G401.6 (cell line): ENCODE data around the gene GRHPR.
"Not testable (repeated sequence)": the region's sequence is repeated elsewhere in the genome, so short reads cannot be mapped to it uniquely, and the experiment has no call there.

Experiments
- FAIRE-seq: peaks from 2 replicates; lab custom pipeline; 2012; peaks lifted over from hg19 to GRCh38; lab: Jason Lieb, UNC

GRHPR gene

DNA sequence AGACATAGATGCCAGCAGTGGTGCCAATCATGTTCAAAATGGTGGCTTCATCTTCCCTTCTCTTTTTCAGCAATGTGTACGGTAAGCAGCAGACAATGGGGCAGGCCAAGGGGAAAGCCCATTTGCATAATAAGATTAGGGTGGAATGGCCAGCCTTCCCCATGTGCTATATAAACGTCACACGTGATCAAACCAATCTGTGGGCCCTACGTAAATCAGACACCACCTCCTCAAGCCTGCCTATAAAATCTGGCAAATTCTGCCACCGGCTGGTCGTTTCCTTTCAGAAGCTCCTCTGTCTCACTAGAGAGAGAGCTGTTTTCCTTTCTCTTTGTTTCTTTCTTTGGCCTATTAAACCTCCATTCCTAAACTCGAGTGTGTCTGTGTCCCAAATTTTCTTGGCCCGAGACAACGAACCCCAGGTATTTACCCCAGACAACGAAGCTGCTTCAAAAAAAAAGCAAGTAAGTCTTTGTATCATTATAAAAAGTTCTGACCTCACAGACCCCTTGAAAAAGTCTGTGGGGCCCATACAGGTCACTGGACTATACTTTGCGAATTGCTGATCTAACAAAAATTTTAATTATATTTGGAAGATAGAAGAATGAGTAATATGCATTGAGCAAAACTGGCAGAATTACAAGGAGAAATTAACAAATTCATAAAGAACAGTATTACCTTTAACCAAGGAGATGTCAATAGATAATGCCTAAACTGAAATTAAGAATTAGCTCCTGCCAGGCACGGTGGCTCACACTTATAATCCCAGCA, 27.6 kb downstream of the GRHPR start:
- FAIRE-seq = no peak

DNA sequence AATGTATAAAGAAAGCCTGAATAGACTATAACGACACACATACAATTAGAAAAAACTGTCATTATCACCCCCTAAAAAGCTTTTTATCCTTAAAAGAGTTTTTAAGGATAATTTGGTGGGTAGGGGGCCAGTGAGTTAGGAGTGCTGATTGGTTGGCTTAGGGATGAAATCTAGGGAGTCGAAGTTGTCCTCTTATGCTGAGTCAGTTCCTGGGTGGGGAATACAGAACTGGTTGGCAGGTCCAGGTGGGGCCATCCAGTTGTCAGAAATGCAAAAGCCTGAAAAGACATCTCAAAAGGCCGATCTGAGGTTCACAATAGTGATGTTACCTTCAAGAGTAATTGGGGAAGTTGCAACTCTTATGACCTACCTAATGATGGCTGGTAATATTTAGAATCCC, 29.1 kb downstream of the GRHPR start:
- no peak for FAIRE-seq

DNA sequence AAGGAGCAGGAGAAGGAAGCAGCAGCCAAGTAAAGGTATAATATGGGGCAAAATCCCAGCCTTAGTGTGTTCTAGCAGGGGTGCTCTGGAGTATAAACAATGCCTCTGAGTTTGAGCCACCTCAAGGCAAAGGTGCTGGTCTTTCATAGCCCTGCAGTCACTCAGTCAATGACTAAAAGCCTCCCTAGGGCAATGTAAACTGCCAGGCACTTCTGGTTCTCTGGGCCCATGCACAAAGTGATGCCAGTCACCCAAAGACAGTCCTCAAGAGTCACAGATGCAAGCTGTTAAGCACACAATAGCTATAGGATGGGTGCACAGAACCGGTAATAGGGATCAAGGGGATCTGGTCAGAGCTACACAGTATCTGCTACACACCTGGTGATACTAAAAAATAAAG, 30.1 kb downstream of the GRHPR start:
- no peak for FAIRE-seq

DNA sequence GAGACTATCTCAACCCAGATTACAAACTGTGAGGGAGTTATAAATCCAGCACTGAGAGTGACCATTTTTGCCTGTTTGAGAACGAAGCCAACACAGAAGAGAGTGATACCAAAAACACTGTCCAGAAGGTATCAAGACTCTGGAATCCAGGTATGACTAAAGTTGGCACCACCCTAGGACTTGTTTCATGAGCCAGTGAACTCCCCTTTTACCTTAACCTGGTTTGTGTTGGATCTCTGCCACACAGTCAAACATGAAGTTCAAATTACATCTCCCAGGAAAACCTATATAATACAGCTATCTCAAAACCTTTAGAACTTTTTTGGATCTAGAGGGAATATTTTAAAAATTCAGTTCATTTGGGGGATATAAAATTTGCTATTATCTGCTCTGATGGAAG, 31.3 kb downstream of the GRHPR start:
- FAIRE-seq = no peak

DNA sequence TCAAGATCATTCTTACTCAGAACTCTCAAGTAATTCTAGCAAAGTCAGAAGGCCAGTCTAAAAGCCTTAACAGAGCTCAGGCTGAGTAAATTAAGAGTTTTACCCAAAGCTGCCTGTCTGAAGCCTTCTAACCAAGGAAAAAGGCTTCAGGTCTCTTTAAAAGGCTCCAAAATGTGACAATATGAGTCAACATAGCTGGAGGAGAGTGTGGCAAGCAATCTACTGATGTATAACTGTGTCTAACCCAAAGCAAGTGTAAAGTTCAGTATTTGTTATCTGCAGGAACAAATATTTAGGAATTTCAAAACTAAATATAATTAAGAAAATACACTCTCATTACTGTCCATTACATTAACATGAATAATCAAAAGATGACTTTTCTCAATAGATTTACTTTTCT, 31.7 kb downstream of the GRHPR start:
- no peak for FAIRE-seq

DNA sequence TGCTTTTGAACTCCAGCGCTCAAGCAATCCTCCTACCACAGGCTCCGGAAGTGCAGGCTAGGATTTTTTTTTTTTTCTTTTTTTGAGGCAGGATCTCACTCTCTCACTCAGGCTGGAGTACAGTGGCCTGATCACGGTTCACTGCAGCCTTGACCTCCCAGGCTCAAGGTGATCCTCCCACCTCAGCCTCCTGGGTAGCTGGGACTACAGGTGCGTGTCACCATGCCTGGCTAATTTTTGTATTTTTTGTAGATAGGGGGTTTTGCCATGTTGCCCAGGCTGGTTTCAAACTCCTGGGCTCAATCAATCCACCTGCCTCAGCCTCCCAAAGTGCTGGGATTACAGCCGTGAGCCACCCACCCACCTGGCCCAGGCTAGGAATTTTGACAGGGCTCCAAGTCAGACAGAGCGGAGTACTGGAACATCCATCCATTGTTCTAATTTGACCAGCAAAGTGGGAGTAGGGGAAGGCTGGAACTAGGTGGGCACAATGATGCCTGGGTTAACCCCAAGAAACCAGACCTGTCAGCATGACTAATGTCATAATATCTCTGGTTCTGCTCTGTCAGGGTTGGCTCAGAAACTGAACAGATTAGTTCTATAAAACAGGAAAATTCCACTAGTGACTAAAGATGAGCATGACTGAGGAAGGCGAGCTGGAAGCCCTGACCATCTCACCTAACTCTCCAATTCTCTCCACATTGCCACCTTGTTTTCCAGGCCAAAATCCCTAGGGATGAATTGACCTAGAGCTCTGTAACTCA, 33.6 kb downstream of the GRHPR start:
- no peak for FAIRE-seq

DNA sequence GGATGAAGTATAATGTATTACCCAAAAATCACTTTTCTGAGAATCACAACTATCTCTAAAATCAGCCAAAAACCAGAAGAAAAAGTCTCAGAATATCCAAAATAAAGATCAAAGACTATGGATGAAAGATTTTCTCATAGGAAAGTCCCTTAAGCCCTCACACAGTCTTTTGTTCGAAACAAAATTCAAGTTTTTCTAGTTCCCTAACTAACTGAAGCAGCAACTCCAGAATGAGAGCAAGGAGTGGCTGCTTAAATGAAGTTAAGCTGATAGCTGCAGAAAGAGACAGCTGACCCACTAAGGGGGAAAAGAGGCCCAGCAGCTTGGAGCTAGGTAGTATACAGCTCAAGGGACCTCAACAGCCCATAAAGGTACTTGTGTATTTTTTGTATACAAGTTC, 34.3 kb downstream of the GRHPR start:
- no peak for FAIRE-seq

DNA sequence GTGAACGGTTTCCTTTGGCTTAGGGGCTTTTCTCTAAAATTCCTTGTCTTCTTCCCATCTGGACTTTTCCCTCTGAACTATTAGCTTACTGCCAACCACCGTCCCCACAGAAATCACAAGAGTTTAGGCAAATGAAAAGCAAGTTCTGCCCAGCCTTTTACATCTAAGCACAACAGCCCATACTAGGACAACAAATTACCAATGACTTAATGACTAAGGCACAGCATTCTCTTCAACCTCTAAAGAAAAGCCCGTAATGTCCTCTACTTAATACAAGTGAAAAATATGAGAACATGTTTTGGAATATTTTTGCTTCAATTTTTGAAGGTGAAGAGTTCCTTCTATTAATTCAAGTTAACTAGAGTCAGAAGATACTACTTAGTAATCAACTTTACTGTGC, 41.5 kb downstream of the GRHPR start:
- no peak for FAIRE-seq

DNA sequence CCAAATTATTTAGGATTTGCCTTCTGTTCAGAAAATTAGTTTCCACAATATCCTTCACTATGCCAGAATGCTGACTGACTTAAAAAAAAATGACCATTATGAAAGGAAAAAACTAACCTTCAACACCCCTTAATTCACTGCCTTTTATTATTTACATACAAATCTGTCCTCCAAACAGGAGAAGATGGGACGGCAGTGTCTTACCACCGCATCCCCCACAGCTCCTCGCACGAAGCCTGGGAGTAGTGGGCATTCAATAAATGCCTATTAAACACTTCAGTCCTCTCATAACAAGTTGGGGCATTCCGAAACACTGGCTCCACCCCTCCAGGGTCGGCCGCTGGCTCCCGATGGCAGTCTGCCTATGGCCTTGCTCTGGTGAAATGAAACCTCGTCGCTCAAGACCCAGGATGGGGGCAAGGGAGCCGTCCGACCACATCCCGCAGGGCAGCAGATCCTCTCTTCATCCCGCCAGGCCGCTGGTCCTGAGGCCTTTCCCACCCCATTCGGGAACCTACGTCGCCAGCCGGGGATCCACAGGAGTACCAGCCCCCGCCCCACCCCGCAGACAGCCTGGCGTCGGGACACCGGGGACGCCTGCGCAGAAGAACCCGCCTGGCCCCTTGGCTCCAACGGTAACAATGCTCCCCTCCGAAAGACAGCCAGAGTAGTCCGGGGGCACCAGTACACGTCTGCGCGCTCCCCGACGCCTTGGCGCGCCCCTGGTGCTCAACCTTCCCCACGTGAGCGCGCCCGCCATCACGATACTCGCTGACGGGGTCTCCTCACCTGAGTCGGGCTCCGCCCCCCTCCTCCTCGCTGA, 42.1 kb downstream of the GRHPR start:
- peak; percentile 45 for FAIRE-seq

DNA sequence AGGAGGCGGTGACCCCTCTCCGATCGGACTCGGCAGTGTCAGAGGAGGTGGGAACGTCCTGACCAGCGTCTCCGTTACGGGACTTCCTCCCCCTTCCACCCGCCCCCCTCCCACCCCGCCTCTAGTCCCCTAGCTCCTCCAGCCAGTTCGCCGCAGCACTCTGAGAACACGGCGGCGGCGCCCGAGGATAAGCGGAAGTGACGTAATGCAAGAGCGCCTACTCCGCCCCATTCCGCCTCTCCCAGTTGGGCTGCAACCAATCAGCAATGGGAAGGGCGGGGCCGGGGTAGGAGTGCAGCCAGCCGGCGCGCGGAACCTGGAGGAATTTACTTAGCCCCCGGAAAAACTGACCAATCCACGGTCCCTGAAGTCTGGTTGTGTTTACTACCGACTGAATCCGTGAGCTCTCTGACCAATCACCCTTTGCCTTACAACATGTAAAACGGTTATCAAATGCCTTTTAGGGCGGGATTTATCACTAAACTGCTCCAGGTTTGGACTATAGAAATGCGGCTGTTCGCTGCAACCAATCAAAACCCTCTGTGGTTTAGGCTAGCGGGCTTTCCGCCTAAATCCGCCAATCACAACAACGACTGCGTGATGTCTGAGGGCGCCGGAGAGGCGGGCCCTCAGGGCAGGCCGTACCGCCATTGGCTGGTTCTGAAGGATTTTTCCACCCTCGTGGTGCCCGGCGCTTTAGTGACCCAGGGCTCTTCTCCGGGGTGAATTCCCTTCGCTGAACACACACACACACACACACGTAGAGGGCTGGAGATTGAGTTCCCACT, 42.9 kb downstream of the GRHPR start, which contains the start of gene ZBTB5:
TSS of gene ZBTB5 (minus strand) at position 202 of the 788 bp plus-strand sequence. CDS start 22,899 bp downstream, outside the sequence.
- FAIRE-seq = peak; percentile 99

DNA sequence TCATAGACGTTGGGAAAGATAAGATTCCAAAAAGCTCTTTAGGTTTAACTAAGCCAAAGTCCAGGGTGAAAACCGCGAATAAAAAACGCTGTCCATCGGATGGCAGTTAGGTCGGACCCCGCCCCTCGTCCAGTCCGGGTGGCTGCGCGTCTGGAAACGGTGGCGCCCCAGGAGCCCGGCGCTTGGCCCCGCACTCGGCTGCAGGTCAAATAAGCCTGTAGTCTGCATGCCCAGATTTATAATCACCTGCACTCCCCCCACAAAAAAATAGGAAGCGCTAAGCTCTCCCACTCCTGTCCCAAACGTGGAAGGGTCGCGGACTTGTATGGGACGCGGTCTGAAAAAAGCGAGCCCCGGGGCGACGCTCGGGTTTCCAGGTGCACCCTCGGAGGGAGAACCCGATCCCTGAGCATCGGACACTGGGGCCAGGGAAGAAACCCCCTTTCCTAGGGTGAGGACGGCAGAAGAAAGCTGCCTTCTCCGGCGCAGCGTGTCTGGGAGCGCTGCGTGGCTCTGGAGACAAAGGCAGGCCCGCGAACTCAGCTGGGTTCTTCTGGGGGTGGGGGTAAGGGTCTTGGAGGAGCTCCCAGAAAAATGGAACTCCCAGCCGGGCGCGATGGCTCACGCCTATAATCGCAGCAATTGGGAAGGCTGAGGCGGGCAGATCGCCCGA, 43.7 kb downstream of the GRHPR start:
- FAIRE-seq = peak; percentile 42

DNA sequence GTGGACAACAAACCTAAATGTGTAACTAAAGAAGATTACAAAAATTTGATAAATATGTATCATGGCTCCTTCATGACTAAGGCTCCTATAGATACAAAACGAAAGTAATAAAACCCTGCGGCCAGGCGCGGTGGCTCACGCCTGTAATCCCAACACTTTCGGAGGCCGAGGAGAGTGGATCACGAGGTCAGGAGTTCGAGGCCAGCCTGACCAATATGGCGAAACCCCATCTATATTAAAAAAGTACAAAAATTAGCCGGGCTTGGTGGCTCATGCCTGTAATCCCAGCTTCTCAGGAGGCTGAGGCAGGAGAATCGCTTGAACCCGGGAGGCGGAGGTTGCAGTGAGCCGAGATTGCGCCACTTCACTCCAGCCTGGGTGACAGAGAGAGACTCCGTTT, 45.0 kb downstream of the GRHPR start:
- not testable (repeated sequence) for FAIRE-seq

DNA sequence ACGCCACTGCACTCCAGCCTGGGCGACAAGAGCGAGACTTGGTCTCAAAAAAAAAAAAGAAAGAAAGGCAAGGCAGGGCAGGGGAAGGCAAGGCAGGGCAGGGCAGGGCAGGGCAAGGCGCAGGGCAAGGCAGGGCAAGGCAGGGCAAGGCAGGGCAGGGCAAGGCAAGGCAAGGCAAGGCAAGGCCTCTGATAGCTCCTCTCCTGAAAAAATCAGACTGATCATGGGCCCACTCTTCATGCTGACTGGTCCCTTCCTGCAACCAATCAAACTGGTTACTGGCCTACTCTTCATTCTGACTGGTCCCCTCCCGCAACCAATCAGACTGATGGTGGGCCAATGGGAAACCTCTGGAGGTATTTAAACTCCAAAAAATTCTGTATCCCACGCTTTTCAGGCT, 46.1 kb downstream of the GRHPR start:
- FAIRE-seq = no peak

DNA sequence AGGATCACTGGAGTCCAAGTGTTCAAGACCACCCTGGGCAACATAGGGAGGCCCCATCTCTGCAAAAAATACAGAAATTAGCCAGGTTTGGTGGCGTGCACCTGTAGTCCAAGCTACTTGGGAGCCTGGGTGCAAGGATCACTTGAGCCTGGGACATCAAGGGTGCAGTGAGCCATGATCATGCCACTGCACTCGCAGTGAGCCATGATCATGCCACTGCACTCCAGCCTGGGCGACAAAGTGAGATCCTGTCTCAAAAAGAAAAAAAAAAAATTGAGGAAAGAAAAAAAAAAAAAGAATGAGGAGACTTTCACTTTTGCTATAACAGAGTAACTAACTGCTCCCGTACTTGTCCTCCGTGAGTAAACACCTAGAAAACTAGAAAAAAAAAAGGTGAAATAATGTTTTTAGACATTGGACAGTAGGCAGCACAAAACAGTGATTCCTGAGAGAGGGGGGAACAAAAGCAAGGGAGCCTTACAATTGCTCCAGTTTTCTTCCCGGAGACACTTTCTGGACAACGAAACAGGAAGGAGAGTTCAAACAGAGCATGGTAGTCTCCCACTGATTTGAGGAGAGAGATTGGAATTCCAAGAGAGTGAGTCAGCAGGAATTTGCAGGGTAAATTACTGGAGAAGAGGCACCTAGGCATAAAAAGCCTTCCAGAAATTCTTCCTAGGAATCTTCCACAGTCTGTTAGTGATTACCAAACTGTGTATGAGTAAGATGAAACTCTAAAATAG, 49.6 kb downstream of the GRHPR start:
- peak; percentile 100 for FAIRE-seq

DNA sequence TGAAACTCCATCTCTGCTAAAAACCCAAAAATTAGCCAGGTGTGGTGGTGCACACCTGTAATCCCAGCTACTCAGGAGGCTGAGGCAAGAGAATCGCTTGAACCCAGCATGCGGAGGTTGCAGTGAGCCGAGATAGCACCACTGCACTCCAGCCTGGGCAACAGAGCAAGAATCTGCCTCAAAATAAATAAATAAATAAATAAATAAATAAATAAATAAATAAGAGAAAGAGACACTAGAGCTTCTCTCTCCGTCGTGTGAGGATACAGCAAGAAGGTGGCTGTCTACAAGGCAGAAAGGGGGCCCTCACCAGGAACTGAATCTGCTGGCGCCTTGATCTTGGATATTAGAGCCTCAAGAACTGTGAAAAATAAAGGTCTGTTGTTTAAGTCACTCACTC, 51.5 kb downstream of the GRHPR start:
- not testable (repeated sequence) for FAIRE-seq

DNA sequence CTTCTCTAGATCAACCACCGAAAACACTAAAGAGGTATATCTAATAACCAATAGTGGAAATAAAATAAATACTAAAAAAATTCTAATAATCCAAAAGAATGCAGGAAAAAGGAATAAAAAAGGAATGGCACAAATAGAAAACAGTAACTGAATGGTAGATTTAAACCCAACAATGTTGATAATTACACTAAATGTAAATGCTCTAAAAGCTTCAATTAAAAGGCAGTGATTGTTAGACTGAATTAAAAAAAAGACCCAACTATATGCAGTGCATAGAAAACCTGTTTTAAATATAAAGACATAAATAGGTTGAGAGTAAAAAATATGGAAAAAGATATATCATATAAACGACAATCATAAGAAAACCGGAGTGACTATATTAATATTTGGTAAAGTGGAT, 51.9 kb downstream of the GRHPR start:
- peak; percentile 69 for FAIRE-seq

DNA sequence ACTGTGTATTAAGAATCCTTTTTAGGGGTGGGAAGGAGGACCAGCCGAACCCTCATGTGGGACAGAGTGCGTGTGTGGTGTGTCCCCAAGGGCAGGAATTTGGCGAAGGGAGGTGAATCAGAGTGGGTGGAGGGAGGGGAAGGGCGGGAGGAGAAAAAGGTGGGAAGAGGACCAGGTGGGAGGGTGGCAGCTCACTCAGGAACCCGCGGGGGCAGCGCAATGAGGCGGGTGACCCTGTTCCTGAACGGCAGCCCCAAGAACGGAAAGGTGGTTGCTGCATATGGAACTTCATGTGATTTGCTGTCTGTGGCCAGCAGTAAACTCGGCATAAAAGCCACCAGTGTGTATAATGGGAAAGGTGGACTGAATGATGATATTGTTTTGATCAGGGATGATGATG, 54.4 kb downstream of the GRHPR start:
- no peak for FAIRE-seq

DNA sequence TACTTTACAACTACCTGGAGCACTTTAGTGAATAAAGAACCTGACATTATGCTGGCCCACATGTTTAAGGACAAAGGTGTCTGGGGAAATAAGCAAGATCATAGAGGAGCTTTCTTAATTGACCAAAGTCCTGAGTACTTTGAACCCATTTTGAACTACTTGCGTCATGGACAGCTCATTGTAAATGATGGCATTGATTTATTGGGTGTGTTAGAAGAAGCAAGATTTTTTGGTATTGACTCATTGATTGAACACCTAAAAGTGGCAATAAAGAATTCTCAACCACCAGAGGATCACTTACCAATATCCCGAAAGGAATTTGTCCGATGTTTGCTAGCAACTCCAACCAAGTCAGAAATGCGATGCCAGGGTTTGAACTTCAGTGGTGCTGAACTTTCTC, 54.9 kb downstream of the GRHPR start:
- FAIRE-seq = not testable (repeated sequence)

DNA sequence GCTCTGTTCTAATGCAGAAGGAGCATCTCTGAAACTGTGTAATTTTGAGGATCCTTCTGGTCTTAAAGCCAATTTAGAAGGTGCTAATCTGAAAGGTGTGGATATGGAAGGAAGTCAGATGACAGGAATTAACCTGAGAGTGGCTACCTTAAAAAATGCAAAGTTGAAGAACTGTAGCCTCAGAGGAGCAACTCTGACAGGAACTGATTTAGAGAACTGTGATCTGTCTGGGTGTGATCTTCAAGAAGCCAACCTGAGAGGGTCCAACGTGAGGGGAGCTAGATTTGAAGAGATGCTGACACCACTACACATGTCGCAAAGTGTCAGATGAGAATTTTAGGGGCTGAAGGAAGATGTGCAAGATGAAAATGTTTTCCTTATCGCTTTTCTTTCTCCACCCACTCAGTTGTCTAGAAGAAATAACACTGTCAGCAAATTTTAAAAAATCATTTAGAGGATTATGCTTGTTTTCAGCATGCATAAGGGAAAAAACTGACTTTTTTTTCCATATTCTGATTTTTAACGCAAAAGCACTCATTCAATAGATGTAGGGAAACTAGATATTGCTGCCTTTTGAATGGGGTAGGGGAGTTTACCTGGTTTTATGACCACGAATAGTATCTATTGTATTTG, 55.6 kb downstream of the GRHPR start:
- not testable (repeated sequence) for FAIRE-seq

DNA sequence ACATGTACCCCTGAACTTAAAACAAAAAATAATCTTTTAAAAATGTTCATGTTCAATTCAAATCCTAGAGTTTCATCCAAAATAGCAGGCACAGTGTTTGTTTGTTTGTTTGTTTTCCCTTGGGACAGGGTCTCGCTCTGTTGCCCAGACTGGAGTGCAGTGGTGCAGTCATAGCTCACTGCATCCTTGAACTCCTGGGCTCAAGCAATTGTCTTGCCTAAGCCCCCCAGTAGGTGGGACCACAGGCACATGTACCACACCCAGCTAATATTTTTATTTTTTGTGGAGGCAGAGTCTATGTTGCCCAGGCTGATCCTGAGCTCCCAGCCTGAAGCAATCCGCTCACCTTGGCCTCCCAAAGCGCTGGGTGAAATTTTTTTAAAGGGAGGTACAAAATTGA, 58.3 kb downstream of the GRHPR start:
- no peak for FAIRE-seq
